GF-D8 (cell line): Measurements from ENCODE around the gene CCL14.
"Not testable (repeated sequence)": the region's sequence is repeated elsewhere in the genome, so short reads cannot be mapped to it uniquely, and the experiment has no call there.

Experiments used
- DNase-seq: peaks from one replicate; lab custom pipeline; 2025; lab: John Stamatoyannopoulos, UW

The CCL14 gene

GRCh38 chr17:35986643-35987042 is at the start of gene CCL14:
CCL14 (minus strand) TSS chr17:35986729; CDS start chr17:35986649, 80 bp downstream.
- no peak for DNase-seq

- no peak for DNase-seq
Measured at GRCh38 chr17:36036235-36036634, 49.7 kb upstream of the CCL14 start.

DNA sequence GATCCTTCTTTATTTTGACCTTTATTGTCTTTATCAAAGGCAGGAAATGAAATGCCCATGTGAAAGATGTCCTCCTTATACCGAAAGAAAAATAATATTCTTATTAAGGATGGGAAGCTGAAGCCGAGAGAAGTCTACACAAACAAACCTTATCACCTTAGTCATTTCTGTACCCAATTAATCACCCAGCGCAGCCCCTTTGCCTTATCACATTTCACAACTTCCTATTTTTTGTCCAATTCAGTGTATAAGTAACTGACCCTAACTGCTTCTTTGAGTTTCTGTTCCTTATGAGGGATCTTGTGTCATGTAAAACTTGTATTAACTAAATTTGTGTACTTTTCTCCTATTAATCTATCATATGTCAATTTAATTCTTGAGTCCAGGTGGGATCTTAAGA is 47.6 kb upstream of the CCL14 start:
- DNase-seq, result no peak

GRCh38 chr17:36030956-36031355 is 44.4 kb upstream of the CCL14 start:
- DNase-seq, result no peak

DNA sequence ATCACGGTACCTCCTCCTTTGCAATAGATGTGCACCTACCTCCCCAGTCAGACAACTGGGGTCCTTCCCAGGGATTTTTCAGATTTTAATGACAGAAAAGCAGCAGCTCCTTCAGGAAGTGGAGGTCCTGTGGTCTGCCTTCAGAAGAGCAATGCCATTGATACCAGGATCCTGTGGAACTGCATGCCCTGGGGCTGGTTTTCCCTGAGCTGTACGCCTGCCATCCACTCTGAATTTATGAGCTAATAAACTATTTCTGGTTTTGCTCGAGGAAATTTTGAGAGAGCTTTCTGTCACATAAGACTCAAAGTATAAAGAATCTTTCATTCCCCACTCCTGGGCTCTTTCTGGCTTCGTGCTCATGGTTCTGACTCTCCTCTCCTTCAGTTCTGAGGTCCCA is 41.2 kb upstream of the CCL14 start:
- DNase-seq, result no peak

DNA sequence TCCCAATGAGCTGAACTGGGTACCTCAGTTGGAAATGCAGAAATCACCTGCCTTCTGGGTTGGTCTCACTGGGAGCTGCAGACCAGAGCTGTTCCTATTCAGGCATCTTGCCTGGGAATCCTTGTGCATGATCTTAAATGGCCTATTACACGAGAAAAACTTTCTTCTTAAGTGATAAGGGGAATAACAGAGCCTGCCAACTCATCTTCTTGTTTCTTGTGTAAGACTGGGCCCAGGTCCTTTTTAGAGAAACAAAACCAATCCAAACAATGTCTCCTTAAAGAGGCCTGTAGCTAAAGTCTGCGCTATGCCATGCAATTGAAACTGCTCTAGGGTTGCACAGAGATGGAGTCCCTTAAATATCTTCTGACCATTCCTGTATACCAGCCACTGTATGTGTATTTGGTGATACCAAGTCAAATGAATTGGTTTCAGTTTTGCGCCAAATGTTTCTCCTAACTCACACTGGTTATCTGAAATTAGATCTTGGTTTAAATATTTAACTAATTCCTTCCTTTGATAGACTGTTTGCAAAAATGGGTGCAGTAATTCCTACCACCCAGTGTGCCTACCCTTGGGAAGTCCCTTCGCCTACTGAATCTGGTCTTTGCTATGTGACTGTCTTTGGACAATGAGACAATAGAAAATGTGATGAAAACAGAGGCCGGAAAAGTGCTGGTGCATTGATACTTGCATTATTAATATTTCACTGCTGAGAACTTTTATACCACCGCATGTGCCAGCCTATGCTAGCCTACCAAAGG is 37.8 kb upstream of the CCL14 start:
- no peak for DNase-seq

- no peak for DNase-seq
Measured at GRCh38 chr17:36019423-36019822, 32.9 kb upstream of the CCL14 start.

DNA sequence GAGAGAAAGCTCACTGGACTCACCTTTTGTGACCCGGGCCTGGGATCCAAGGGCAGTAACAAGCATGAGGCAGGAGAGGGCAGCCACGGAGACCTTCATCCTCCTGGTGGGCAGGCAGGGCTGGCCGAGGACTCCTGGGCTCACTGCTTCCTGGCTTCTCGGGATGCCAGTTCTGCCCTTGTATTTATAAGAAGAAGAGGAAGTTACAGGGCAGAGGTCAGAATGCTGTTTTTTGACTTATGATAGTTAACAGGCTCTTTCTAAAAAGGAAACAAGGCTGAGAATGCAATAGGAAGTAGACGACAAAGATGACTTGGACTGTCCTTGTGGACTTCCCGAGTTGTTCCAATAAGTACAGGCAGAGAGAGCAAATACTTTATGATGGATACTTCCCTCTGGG is 31.3 kb upstream of the CCL14 start, which contains the start of gene CCL23:
Gene CCL23, minus strand, starts transcription at position 174 of the 400 bp plus-strand sequence. Its CDS starts 75 bp downstream, at position 99.
- no peak for DNase-seq

DNA sequence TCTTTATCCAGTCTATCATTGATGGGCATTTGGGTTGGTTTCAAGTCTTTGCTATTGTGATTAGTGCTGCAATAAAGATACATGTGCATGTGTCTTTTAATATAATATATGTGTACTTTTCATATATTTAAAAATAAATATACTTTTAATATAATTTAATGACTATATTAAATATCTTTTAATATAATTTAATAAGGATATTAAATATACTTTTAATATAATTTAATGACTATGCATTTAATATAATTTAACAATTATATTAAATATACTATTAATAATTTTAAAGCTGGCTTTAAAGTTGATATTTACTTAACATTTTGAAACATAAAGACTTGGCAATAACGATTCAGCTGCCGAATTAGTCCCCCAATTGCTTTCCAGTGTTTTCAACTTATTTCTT is 30.0 kb upstream of the CCL14 start:
- no peak for DNase-seq

DNA sequence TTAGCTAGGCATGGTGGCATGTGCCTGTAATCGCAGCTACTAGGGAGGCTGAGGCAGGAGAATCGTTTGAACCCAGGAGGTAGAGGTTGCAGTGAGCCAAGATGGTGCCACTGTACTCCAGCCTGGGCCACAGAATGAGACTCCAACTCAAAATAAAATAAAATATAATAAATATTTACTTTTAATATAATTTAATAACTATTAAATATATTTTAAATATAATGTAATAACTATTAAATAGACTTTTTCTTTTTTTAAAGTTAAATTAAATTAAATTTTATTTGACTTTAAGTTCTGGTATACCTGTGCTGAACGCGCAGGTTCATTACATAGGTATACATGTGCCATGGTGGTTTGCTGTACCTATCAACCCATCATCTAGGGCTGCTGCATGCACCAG is 29.4 kb upstream of the CCL14 start:
- DNase-seq, result not testable (repeated sequence)

DNA sequence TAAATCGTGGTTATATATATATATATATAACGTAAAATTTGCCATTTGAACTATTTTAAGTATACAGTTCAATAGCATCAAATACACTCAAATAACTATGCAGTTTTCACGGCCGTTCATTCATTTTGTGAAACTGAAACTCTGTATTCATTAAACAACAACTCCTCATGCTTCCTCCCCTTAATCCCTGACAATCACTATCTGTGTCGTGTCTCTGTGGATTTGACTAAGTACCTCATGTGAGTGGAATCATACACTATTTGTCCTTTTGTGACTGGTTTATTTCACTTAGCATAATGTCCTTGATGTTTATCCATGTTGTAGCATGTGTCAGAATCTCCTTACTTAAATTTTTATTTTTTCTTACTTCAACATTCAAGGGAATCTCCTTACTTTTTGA is 28.4 kb upstream of the CCL14 start:
- DNase-seq, result no peak

- DNase-seq, result no peak
Measured at GRCh38 chr17:36011201-36011600, 24.7 kb upstream of the CCL14 start.

GRCh38 chr17:36008998-36009665 is 22.6 kb upstream of the CCL14 start:
- DNase-seq, result no peak

GRCh38 chr17:36004594-36005108 is 18.1 kb upstream of the CCL14 start:
- no peak for DNase-seq

DNA sequence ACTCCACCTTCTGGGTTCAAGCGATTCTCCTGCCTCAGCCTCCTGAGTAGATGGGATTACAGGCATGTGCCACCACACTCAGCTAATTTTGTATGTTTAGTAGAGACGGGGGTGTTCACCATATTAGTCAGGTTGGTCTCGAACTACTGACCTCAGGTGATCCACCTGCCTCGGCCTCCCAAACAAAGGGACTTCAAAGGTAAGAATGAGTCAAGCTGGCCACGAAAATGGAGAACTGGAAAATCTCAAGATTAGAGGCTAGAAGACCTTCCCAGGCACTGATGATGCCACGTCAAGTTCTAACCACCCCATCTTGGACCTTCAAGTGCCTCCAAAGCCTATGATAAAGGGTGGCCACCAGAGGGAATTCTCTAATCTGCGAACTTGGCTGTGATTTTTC is 16.1 kb upstream of the CCL14 start:
- no peak for DNase-seq

DNA sequence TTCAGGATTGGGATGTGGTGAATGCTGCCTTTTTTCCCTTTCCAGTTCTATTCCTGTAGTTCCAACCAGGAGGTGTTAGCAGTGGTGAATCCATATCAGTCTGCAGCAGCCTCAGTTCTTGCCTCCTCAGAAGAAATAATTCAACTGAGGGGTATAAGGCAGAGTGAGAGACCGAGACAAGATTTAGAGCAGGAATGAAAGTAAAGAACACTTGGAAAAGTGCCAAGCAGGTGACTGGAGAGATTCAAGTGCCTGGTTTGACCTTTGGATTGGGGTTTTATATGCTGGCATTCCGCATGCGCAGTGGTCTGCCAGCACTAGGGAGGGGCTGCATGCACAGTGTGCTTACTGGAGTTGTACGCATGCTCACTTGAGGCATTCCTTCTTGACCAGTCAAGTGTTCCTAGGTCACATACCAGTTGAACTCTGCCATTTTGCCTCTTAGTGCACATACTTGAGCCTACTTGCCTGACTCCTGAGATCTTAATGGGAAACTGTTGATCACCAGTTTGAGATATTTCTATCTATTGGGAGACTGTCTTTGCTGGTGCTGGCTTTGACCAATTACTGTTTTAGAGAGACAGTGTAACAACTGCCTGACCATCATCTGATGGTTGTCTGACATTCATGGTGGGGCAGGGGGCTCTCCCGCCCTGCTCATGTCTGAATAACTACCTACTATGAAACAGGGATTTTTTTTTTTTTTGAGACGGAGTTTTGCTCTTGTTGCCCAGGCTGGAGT is 15.5 kb upstream of the CCL14 start:
- DNase-seq, result no peak

- no peak for DNase-seq
Measured at GRCh38 chr17:36001110-36001771, 14.7 kb upstream of the CCL14 start, which contains the start of gene CCL15. CCL15 (minus strand) TSS chr17:36001553; CDS start chr17:36001492, 61 bp downstream.

GRCh38 chr17:36000732-36001109 is 14.2 kb upstream of the CCL14 start:
- DNase-seq, result no peak

DNA sequence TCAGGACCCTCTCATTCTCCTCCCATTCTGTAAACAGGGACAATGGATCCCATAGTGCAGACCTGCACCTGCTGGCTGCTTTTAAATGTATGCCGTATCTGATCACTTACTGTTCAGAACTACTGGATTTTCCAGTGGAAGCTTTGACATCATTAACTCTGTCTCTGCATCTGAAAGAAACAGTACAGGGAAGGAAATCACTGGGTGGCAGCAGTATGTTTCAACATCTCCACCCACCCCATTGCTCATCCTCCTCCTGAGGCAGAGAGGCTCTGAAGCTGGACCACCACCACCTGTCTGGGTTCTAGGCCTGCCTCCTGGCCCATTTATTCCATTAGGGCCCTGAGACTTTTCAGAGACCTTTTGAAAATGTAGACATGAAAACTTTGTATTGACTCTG is 12.2 kb upstream of the CCL14 start:
- no peak for DNase-seq

DNA sequence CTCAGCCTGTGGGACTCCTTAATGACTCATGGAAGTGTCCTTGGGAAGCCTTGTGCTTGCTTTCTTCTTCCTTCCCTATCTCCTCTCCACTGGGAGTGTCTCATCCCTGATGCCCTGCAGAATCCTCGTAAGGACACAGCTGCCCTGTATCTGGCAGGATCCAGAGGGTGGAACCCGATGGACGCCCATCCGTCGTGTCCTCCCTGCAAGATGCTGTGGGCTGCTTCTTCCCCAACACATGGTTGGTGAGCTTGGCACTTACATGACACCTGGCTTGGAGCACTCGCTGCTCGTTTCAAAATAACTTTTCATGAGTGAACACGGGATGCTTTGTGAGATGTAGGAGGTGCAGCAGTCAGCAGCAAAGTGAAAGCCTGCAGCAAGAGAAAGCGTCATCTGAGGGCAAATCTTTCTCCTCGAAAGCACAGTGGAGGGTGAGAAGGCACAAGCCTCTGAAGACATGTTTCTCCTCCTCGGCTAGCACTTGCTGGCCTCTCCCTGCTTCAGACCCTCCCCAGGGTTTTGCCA is 11.6 kb upstream of the CCL14 start:
- no peak for DNase-seq

DNA sequence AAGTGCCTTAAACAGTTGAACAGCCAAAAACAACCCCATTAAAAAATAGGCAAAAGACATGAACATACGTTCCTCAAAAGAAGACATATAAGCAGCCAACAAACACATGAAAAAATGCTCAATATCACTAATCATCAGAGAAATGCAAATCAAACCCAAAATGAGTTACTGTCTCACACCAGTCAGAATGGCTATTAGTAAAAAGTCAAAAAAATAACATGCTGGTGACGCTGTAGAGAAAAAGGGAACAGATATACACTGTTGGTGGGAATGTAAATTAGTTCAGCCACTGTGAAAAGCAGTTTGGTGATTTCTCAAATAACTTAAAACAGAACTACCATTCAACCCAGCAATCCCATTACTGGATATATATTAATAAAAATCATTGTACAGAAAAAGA is 8.8 kb upstream of the CCL14 start:
- not testable (repeated sequence) for DNase-seq

DNA sequence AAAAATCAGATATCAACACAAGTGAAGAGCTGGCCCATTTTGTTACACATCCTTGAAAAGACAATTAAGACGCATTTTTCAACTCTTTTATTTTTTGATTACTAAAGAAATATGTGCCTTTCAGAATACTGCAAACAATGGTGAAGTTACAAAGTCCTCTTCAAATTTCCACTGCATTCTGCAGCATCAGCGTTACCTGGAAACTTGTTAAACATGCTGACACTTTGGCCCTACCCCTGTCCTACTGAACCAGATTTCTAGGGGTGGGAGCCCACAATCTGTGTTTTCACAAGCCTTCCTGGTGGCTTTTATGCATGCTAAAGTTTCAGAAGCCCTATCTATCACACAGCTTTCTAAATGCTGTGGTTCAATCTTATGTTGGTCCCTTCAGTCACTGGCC is 4.5 kb upstream of the CCL14 start:
- no peak for DNase-seq
